Measurements from ENCODE around the gene NOXRED1. TPM values are rescaled to one million over a fixed set of nuclear protein-coding genes. Genes with fewer than 3 reads are reported as not detected.

Gene NOXRED1
- total RNA-seq, 1 experiment from 2014 or later, result 0.20 TPM

- TF ChIP-seq CREM (CRISPR knock-in tag; IDR thresholded peaks at IDR 0.05) (no peak), MXD4 (CRISPR knock-in tag; IDR thresholded peaks at IDR 0.05; ENCODE audit: borderline replicate concordance) (no peak), CTCF (IDR thresholded peaks at IDR 0.05) (no peak)
Measured at GRCh38 chr14:77436042-77436441, 12.7 kb upstream of the NOXRED1 start (continued).

DNA sequence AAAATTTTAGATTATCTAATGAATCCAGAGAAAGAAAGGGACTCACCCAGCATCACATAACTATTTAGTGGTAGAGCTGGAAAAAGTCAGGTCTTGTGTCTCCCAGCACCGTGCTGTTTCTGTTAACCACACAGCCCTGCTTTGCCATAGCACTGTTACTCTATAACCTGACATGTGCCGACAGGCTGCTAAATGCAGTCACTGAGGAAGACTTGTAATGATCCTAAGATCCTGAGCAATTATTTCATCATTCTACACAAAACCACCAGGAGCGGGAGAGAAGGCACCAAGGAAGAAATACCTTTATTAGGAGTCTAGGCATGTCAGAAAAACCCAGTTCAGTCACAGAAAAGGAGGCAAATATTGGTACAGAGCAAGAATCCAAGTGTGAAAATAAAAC is 3.1 kb upstream of the NOXRED1 start:
- ATAC-seq (no peak), DNase-seq (ENCODE audit: low spot score) (no peak)
- Mint-ChIP-seq H3K4me3 (no peak overlapping the region), H3K27me3 (ENCODE audit: low read depth) (no peaks in the 10 kb centered on the region), H3K27ac (no peak overlapping the region), H3K4me1 (peaks cover 13% of the 10 kb centered on the region), H3K36me3 (peaks cover 62% of the 10 kb centered on the region), H3K9me3 (no peaks in the 10 kb centered on the region)
- POLR2A ChIA-PET, result no interaction called here
- TF ChIP-seq, protein P1, sequence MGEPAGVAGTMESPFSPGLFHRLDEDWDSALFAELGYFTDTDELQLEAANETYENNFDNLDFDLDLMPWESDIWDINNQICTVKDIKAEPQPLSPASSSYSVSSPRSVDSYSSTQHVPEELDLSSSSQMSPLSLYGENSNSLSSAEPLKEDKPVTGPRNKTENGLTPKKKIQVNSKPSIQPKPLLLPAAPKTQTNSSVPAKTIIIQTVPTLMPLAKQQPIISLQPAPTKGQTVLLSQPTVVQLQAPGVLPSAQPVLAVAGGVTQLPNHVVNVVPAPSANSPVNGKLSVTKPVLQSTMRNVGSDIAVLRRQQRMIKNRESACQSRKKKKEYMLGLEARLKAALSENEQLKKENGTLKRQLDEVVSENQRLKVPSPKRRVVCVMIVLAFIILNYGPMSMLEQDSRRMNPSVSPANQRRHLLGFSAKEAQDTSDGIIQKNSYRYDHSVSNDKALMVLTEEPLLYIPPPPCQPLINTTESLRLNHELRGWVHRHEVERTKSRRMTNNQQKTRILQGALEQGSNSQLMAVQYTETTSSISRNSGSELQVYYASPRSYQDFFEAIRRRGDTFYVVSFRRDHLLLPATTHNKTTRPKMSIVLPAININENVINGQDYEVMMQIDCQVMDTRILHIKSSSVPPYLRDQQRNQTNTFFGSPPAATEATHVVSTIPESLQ (CRISPR knock-in tag; IDR thresholded peaks at IDR 0.05), result no peak
- no peak for TF ChIP-seq NFATC4 (CRISPR knock-in tag; IDR thresholded peaks at IDR 0.05)
- TF ChIP-seq NR3C1 (CRISPR knock-in tag; conservative IDR thresholded peaks at IDR 0.05; ENCODE audit: low read depth), result no peak
- TF ChIP-seq ZNF423 (CRISPR knock-in tag; IDR thresholded peaks at IDR 0.05), result no peak
- TF ChIP-seq, protein P2, sequence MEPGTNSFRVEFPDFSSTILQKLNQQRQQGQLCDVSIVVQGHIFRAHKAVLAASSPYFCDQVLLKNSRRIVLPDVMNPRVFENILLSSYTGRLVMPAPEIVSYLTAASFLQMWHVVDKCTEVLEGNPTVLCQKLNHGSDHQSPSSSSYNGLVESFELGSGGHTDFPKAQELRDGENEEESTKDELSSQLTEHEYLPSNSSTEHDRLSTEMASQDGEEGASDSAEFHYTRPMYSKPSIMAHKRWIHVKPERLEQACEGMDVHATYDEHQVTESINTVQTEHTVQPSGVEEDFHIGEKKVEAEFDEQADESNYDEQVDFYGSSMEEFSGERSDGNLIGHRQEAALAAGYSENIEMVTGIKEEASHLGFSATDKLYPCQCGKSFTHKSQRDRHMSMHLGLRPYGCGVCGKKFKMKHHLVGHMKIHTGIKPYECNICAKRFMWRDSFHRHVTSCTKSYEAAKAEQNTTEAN (CRISPR knock-in tag; IDR thresholded peaks at IDR 0.05), result no peak
- no peak for TF ChIP-seq FOXP1 (CRISPR knock-in tag; IDR thresholded peaks at IDR 0.05; ENCODE audit: borderline replicate concordance)
- no peak for TF ChIP-seq ZNF671 (CRISPR knock-in tag; IDR thresholded peaks at IDR 0.05)
- no peak for TF ChIP-seq ZBTB21 (CRISPR knock-in tag; IDR thresholded peaks at IDR 0.05; ENCODE audit: borderline replicate concordance)
- no peak for TF ChIP-seq ZNF396 (CRISPR knock-in tag; IDR thresholded peaks at IDR 0.05; ENCODE audit: borderline replicate concordance)
- TF ChIP-seq JUN (CRISPR knock-in tag; IDR thresholded peaks at IDR 0.05), result no peak
- TF ChIP-seq ATF1 (CRISPR knock-in tag; IDR thresholded peaks at IDR 0.05), result no peak
- TF ChIP-seq SMAD4 (CRISPR knock-in tag; IDR thresholded peaks at IDR 0.05), result no peak
- TF ChIP-seq ZNF317 (CRISPR knock-in tag; IDR thresholded peaks at IDR 0.05; ENCODE audit: borderline replicate concordance, low read depth), result no peak
- TF ChIP-seq, protein P3, sequence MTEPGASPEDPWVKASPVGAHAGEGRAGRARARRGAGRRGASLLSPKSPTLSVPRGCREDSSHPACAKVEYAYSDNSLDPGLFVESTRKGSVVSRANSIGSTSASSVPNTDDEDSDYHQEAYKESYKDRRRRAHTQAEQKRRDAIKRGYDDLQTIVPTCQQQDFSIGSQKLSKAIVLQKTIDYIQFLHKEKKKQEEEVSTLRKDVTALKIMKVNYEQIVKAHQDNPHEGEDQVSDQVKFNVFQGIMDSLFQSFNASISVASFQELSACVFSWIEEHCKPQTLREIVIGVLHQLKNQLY (CRISPR knock-in tag; IDR thresholded peaks at IDR 0.05), result no peak
- TF ChIP-seq CBFB (CRISPR knock-in tag; IDR thresholded peaks at IDR 0.05; ENCODE audit: low read depth), result no peak
- no peak for TF ChIP-seq HMGXB4 (CRISPR knock-in tag; IDR thresholded peaks at IDR 0.05)
- no peak for TF ChIP-seq GTF2I (CRISPR knock-in tag; conservative IDR thresholded peaks at IDR 0.05)
- TF ChIP-seq, protein P4, sequence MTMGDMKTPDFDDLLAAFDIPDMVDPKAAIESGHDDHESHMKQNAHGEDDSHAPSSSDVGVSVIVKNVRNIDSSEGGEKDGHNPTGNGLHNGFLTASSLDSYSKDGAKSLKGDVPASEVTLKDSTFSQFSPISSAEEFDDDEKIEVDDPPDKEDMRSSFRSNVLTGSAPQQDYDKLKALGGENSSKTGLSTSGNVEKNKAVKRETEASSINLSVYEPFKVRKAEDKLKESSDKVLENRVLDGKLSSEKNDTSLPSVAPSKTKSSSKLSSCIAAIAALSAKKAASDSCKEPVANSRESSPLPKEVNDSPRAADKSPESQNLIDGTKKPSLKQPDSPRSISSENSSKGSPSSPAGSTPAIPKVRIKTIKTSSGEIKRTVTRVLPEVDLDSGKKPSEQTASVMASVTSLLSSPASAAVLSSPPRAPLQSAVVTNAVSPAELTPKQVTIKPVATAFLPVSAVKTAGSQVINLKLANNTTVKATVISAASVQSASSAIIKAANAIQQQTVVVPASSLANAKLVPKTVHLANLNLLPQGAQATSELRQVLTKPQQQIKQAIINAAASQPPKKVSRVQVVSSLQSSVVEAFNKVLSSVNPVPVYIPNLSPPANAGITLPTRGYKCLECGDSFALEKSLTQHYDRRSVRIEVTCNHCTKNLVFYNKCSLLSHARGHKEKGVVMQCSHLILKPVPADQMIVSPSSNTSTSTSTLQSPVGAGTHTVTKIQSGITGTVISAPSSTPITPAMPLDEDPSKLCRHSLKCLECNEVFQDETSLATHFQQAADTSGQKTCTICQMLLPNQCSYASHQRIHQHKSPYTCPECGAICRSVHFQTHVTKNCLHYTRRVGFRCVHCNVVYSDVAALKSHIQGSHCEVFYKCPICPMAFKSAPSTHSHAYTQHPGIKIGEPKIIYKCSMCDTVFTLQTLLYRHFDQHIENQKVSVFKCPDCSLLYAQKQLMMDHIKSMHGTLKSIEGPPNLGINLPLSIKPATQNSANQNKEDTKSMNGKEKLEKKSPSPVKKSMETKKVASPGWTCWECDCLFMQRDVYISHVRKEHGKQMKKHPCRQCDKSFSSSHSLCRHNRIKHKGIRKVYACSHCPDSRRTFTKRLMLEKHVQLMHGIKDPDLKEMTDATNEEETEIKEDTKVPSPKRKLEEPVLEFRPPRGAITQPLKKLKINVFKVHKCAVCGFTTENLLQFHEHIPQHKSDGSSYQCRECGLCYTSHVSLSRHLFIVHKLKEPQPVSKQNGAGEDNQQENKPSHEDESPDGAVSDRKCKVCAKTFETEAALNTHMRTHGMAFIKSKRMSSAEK (CRISPR knock-in tag; IDR thresholded peaks at IDR 0.05; ENCODE audit: borderline replicate concordance), result no peak
- CTCF ChIA-PET, result no interaction called here
